Thyroid gland (tissue), 4 donors: Measurements from ENCODE around the gene ANKRD63. TPM values are rescaled to one million over a fixed set of nuclear protein-coding genes. Genes with fewer than 3 reads are reported as not detected.

ENCODE experiments used
- DNase-seq, 2 donors: peaks; one replicate each; pipeline ENCODE4 v3.0.0-alpha.2; 2019
- H3K27ac ChIP-seq, 3 donors: fragments of 200-600 bp; sonication (generic); 1 replicate in 2 of 3; 2 replicates in 1 of 3; pipeline ENCODE4 v1.5.1; 2016 to 2019; ENCODE audit warnings: mild to moderate bottlenecking in 1 of 3, moderate library complexity in 1 of 3
- H3K27me3 ChIP-seq: fragments of 200-600 bp; sonication (generic); one replicate; pipeline ENCODE4 v1.5.1; 2019
- H3K36me3 ChIP-seq, 2 donors: fragments of 200-600 bp; sonication (generic); one replicate each; pipeline ENCODE4 v1.5.1; 2016 to 2019
- H3K4me1 ChIP-seq, 2 donors: fragments of 200-600 bp; sonication (generic); one replicate each; pipeline ENCODE4 v1.5.1; 2017 to 2019
- H3K4me3 ChIP-seq, 3 donors: fragments of 200-600 bp; sonication (generic); replicated peaks in 1 of 3; 1 replicate in 2 of 3; 2 replicates in 1 of 3; pipeline ENCODE4 v1.5.1; 2016; ENCODE audit warnings: mild to moderate bottlenecking in 1 of 3
- H3K9me3 ChIP-seq: fragments of 200-600 bp; sonication (generic); one replicate; pipeline ENCODE4 v1.5.1; 2017
- CTCF ChIP-seq, 6 experiments: fragments of 200-600 bp in 3 of 6; fragments of 450-650 bp in 3 of 6; sonication (generic) in 3 of 6; IDR thresholded peaks; one replicate each; pipeline ENCODE4 v1.5.1; 2016 to 2019; ENCODE audit warnings: antibody characterized with exemption in 6 of 6, mild to moderate bottlenecking in 2 of 6, inconsistent platforms in 1 of 6, moderate library complexity in 1 of 6
- POLR2A ChIP-seq, 2 donors: fragments of 450-650 bp; IDR thresholded peaks; one replicate each; pipeline ENCODE4 v1.6.1; 2017; ENCODE audit warnings: antibody characterized with exemption in 2 of 2, mild to moderate bottlenecking in 2 of 2, moderate library complexity in 1 of 2
- WGBS, 2 donors: methylation state at CpG; one replicate each; pipeline ENCODE4 v1.1.5; 2017; 5-methylcytosine and 5-hydroxymethylcytosine counted together
- intact Hi-C: fragments of 100-400 bp; cut with DNase I; formaldehyde crosslinking; loops from one replicate; pipeline ENCODE4 v1.15.1; 2023
- total RNA-seq, 4 donors: library from RNA; depleted of rRNA; stranded (reverse); fragments of >200 nt; gene quantifications; one replicate each; pipeline ENCODE4 v1.2.3, GENCODE V29; 2016

ANKRD63 gene
- total RNA-seq, 4 donors from 2014 or later = 2.1 TPM; not detected in 3

GRCh38 chr15:40292246-40292645 is 9.4 kb upstream of the ANKRD63 start:
- H3K27ac ChIP-seq = no peak overlapping the region
- peaks cover 19 to 34% of the 10 kb centered on the region in 2 donors for H3K4me1 ChIP-seq
- TF ChIP-seq CTCF (IDR thresholded peaks at IDR 0.05) (no peak), POLR2A (IDR thresholded peaks at IDR 0.05) (no peak)
- no peak overlapping the region for H3K4me3 ChIP-seq
- intact Hi-C loops = no loop called here
- no peaks in the 10 kb centered on the region for H3K36me3 ChIP-seq
- no peaks in the 10 kb centered on the region for H3K9me3 ChIP-seq
- DNase-seq = no peak
- 83 to 88% methylated on average over 2 to 3 of the region's 3 CpGs for WGBS, 2 donors
- no peaks in the 10 kb centered on the region for H3K27me3 ChIP-seq

DNA sequence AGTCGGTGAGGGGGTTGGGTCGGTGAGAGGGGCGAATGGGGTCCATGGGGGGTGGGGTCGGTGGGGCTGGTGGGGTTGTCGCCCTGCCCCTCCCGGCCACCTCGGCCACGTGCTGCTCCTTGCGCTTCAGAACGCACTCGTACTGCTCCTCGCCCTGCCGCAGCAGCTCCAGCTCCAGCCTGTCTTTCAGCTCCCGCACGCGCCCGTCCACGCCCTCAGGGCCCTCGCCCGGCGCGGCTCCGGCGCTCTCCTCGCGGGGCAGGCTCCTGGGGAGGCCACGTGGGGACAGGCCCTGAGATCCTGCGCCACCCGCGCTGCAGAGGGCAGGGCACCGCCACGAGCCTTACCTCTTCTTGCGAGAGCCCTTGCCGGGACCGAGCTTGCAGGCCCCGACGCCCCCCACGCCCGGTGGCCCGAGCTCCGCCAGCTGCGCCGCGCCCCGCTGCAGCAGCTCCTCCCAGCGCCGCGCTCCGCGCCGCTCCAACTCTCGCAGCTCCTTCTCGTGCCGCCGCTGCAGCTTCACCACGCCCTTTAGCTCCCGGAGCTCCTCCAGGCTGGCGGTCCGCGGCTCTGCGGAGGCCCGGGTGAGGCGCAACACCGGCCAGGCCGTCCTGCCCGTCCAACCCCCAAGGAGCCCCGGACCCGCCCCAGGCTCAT is 8.2 kb upstream of the ANKRD63 start:
- Histone ChIP-seq H3K27me3 (no peaks in the 10 kb centered on the region), H3K4me3 (peak overlapping the region in 1 of 3 donors; percentile 16), H3K4me1 (peaks cover 14 to 24% of the 10 kb centered on the region in 2 donors), H3K9me3 (no peaks in the 10 kb centered on the region), H3K36me3 (no peaks in the 10 kb centered on the region), H3K27ac (no peak overlapping the region)
- peak; percentile 72 to 73 for DNase-seq
- intact Hi-C loops = no loop called here
- TF ChIP-seq POLR2A (IDR thresholded peaks at IDR 0.05) = no peak
- TF ChIP-seq CTCF (IDR thresholded peaks at IDR 0.05) = no peak
- 8 to 12% methylated on average over 12 to 36 of the region's 68 CpGs for WGBS, 2 donors

- 49 to 67% methylated on average over 8 to 11 of the region's 12 CpGs for WGBS, 2 donors
- no peak for DNase-seq
- no peak for TF ChIP-seq CTCF (IDR thresholded peaks at IDR 0.05)
- no peak for TF ChIP-seq POLR2A (IDR thresholded peaks at IDR 0.05)
- H3K36me3 ChIP-seq = no peaks in the 10 kb centered on the region
- H3K9me3 ChIP-seq = no peaks in the 10 kb centered on the region
- H3K4me3 ChIP-seq = no peak overlapping the region
- H3K27ac ChIP-seq = no peak overlapping the region
- intact Hi-C loops = no loop called here
- H3K4me1 ChIP-seq = peaks cover 9 to 19% of the 10 kb centered on the region in 2 donors
- no peaks in the 10 kb centered on the region for H3K27me3 ChIP-seq
These were observed 7.7 kb upstream of the ANKRD63 start for GRCh38 chr15:40290545-40290917.

DNA sequence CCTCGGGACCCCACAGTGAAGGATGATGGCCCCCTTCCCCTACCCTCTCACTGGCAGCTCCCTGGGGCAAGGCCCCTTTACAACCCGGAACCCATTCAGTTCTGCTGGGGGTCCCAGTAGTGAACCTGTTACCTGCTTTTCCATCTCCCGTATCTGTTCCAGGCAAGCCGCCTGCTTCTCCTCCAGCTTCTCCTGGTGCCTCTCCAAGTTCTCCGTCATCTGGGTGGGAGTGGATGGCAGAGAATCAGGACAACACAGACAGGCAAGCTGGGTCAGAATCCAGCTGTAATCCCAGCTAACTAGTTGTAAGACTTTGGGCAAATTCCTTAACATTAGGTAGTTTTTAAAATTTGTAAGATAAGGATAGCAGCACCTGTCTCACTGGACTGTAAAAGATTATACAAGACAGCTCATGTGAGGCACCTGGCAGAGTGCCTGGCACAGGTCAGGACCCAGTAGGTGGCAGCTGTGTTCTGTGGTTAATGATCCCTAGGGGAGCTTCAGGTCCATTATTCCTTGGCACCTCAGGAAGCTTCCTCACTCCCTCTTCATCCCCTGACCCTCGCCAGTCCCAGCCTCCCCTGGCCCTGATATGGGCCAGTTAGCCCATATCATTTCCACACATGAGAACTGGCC is 6.4 kb upstream of the ANKRD63 start:
- peak in 3 of 6 experiments; percentile 23 to 40 (median 31) for TF ChIP-seq CTCF (IDR thresholded peaks at IDR 0.05)
- TF ChIP-seq POLR2A (IDR thresholded peaks at IDR 0.05) = no peak
- intact Hi-C loops = loop anchor here (5.0 kb wide), 1 partner anchor 33 kb away; the partner anchor contains the start of gene INAFM2
- DNase-seq = peak; percentile 88 to 90
- no peaks in the 10 kb centered on the region for H3K27me3 ChIP-seq
- H3K4me1 ChIP-seq = peaks cover 8 to 18% of the 10 kb centered on the region in 2 donors
- H3K9me3 ChIP-seq = no peaks in the 10 kb centered on the region
- H3K36me3 ChIP-seq = no peaks in the 10 kb centered on the region
- no peak overlapping the region for H3K4me3 ChIP-seq
- H3K27ac ChIP-seq = no peak overlapping the region
- 65 to 68% methylated on average over 5 to 6 of the region's 6 CpGs for WGBS, 2 donors

- peaks cover 4% of the 10 kb centered on the region for H3K27me3 ChIP-seq
- H3K36me3 ChIP-seq = no peaks in the 10 kb centered on the region
- H3K9me3 ChIP-seq = no peaks in the 10 kb centered on the region
- no peak overlapping the region for H3K4me3 ChIP-seq
- DNase-seq = peak; percentile 33 to 67
- H3K4me1 ChIP-seq = peaks cover 13 to 26% of the 10 kb centered on the region in 2 donors
- 46 to 66% methylated on average over 3 to 4 of the region's 4 CpGs for WGBS, 2 donors
- no peak overlapping the region for H3K27ac ChIP-seq
- intact Hi-C loops = loop anchor here (5.0 kb wide), 1 partner anchor 34 kb away; the partner anchor contains the start of gene INAFM2
- TF ChIP-seq POLR2A (IDR thresholded peaks at IDR 0.05) (no peak), CTCF (IDR thresholded peaks at IDR 0.05) (no peak)
These were observed 5.1 kb upstream of the ANKRD63 start for GRCh38 chr15:40287968-40288367.
